Keratinocyte (primary cell): ENCODE measurements around the gene IGHMBP2. TPM values are rescaled to one million over a fixed set of nuclear protein-coding genes. Genes with fewer than 3 reads are reported as not detected.

Source experiments
- DNase-seq: peaks from one replicate; pipeline ENCODE4 v3.0.0-alpha.2; 2011; ENCODE audit warnings: low read depth, missing footprints, low spot score
- FAIRE-seq: peaks from 2 replicates; lab custom pipeline; 2011; peaks lifted over from hg19 to GRCh38; lab: Jason Lieb, UNC
- H2AFZ ChIP-seq: 2 replicates; pipeline ENCODE4 v1.6.0; 2012; ENCODE audit warnings: low read length, control low read depth, inconsistent platforms; ENCODE audit not compliant: control insufficient read depth
- H3K27ac ChIP-seq: 2 replicates; pipeline ENCODE4 v1.5.1; 2011; ENCODE audit warnings: low read length; ENCODE audit not compliant: control insufficient read depth, insufficient read depth
- H3K27me3 ChIP-seq: 3 replicates; pipeline ENCODE4 v1.6.0; 2011; ENCODE audit warnings: low read length; ENCODE audit not compliant: control insufficient read depth, insufficient read depth; ENCODE audit errors: extremely low read depth
- H3K36me3 ChIP-seq, 2 experiments: 2 replicates in 1 of 2; 3 replicates in 1 of 2; pipeline ENCODE4 v1.5.1; 2011; ENCODE audit warnings: low read length in 2 of 2, mild to moderate bottlenecking in 1 of 2; ENCODE audit not compliant: control insufficient read depth in 2 of 2, insufficient read depth in 2 of 2; ENCODE audit errors: extremely low read depth in 1 of 2
- H3K4me1 ChIP-seq: 3 replicates; pipeline ENCODE4 v1.5.1; 2011; ENCODE audit warnings: low read length; ENCODE audit not compliant: control insufficient read depth, insufficient read depth; ENCODE audit errors: extremely low read depth
- H3K4me2 ChIP-seq: 3 replicates; pipeline ENCODE4 v1.6.0; 2011; ENCODE audit warnings: low read depth, low read length; ENCODE audit not compliant: control insufficient read depth, insufficient read depth; ENCODE audit errors: extremely low read depth
- H3K4me3 ChIP-seq, 3 experiments: fragments of 200-600 bp in 1 of 3; sonication (generic) in 1 of 3; 2 replicates in 2 of 3; 3 replicates in 1 of 3; pipeline ENCODE4 v1.5.1; 2011 to 2016; ENCODE audit warnings: low read length in 3 of 3, mild to moderate bottlenecking in 3 of 3, control low read depth in 2 of 3, inconsistent platforms in 1 of 3, low read depth in 1 of 3, mixed read lengths in 1 of 3, mixed run types in 1 of 3, moderate library complexity in 1 of 3; ENCODE audit not compliant: control insufficient read depth in 2 of 3, insufficient read depth in 2 of 3; ENCODE audit errors: extremely low read depth in 1 of 3
- H3K79me2 ChIP-seq: 2 replicates; pipeline ENCODE4 v1.6.0; 2012; ENCODE audit warnings: low read length; ENCODE audit not compliant: control insufficient read depth, insufficient read depth
- H3K9ac ChIP-seq: 3 replicates; pipeline ENCODE4 v1.6.0; 2011; ENCODE audit warnings: low read length; ENCODE audit not compliant: control insufficient read depth, insufficient read depth; ENCODE audit errors: extremely low read depth
- H3K9me1 ChIP-seq: 3 replicates; pipeline ENCODE4 v1.6.0; 2011; ENCODE audit warnings: low read length; ENCODE audit not compliant: control insufficient read depth, insufficient read depth; ENCODE audit errors: extremely low read depth
- H3K9me3 ChIP-seq: 2 replicates; pipeline ENCODE4 v1.5.1; 2012; ENCODE audit warnings: low read depth, low read length; ENCODE audit not compliant: control insufficient read depth
- H4K20me1 ChIP-seq: 3 replicates; pipeline ENCODE4 v1.6.0; 2011; ENCODE audit warnings: low read length; ENCODE audit not compliant: control insufficient read depth, insufficient read depth; ENCODE audit errors: extremely low read depth
- CTCF ChIP-seq, 3 experiments: IDR thresholded peaks in 1 of 3; conservative IDR thresholded peaks in 1 of 3; optimal IDR thresholded peaks in 1 of 3; 2 replicates in 2 of 3; 3 replicates in 1 of 3; pipeline versions ENCODE3 to v1.5.1; 2011; ENCODE audit warnings: low read length in 3 of 3, mild to moderate bottlenecking in 3 of 3, moderate library complexity in 2 of 3, control low read depth in 1 of 3, inconsistent platforms in 1 of 3; ENCODE audit not compliant: insufficient read depth in 2 of 3; ENCODE audit errors: extremely low read depth in 1 of 3
- EZH2 ChIP-seq: IDR thresholded peaks from one replicate; pipeline ENCODE4 v1.6.1; 2012; ENCODE audit warnings: inconsistent platforms, mild to moderate bottlenecking, low read length, moderate library complexity
- dilution Hi-C: fragments of 300-500 bp; cut with MboI; formaldehyde crosslinking; loops from one replicate; pipeline ENCODE4 v1.7.0; 2020; ENCODE audit warnings: low sequenced_read_pairs; ENCODE audit not compliant: extremely low pct_ligation_motif_present
- polyA plus RNA-seq, 5 experiments: library from polyadenylated mRNA; depleted of rRNA in 3 of 5; stranded (reverse) in 3 of 5; stranded (forward) in 1 of 5; unstranded in 1 of 5; fragments of >200 nt; gene quantifications; 1 replicate in 1 of 5; 2 replicates in 3 of 5; 3 replicates in 1 of 5; pipeline versions ENCODE4 v1.2.1 to v1.2.3, GENCODE V29; 2011 to 2012; ENCODE audit warnings: missing spikeins in 2 of 5, low read depth in 1 of 5, low replicate concordance in 1 of 5

IGHMBP2 gene
- polyA plus RNA-seq, 1 donor (not counting 4 experiments of a cell fraction or from before 2014, with no cell fraction given) = 10.0 TPM

- no peak overlapping the region for H3K27ac ChIP-seq
- TF ChIP-seq CTCF (optimal IDR thresholded peaks at IDR 0.05 in 1 of 3, IDR thresholded peaks at IDR 0.05 in 1 of 3, conservative IDR thresholded peaks at IDR 0.05 in 1 of 3; ENCODE audit: extremely low read depth in 1 of 3, insufficient read depth in 2 of 3, low read length in 3 of 3) (no peak), EZH2 (no peak)
- peaks cover 12% of the 10 kb centered on the region for H3K27me3 ChIP-seq
- no peak for FAIRE-seq
- no peaks in the 10 kb centered on the region for H3K36me3 ChIP-seq
- H4K20me1 ChIP-seq = no peaks in the 10 kb centered on the region
- H3K4me2 ChIP-seq = no peak overlapping the region
- no peak overlapping the region for H3K4me3 ChIP-seq
- dilution Hi-C loops = no loop called here
- H3K9me1 ChIP-seq = no peaks in the 10 kb centered on the region
- no peak for DNase-seq
- H3K79me2 ChIP-seq = no peaks in the 10 kb centered on the region
- H3K4me1 ChIP-seq = no peaks in the 10 kb centered on the region
- H3K9ac ChIP-seq = no peak overlapping the region
- no peak overlapping the region for H2AFZ ChIP-seq
- H3K9me3 ChIP-seq = no peaks in the 10 kb centered on the region
Observed at GRCh38 chr11:68979931-68980775, 76.5 kb downstream of the IGHMBP2 start.

- no peaks in the 10 kb centered on the region for H3K9me3 ChIP-seq
- H3K9me1 ChIP-seq = no peaks in the 10 kb centered on the region
- no peaks in the 10 kb centered on the region for H3K4me1 ChIP-seq
- no peak within 1 kb of the TSS for H3K4me3 ChIP-seq
- no peak for DNase-seq
- FAIRE-seq = no peak
- H3K4me2 ChIP-seq = no peak within 1 kb of the TSS
- no peaks in the 10 kb centered on the region for H4K20me1 ChIP-seq
- no peak within 1 kb of the TSS for H3K27ac ChIP-seq
- TF ChIP-seq EZH2 (no peak), CTCF (optimal IDR thresholded peaks at IDR 0.05 in 1 of 3, IDR thresholded peaks at IDR 0.05 in 1 of 3, conservative IDR thresholded peaks at IDR 0.05 in 1 of 3; ENCODE audit: extremely low read depth in 1 of 3, insufficient read depth in 2 of 3, low read length in 3 of 3) (no peak)
- no peak within 1 kb of the TSS for H2AFZ ChIP-seq
- dilution Hi-C loops = no loop called here
- H3K27me3 ChIP-seq = peaks cover 12% of the 10 kb centered on the region
- no peaks in the 10 kb centered on the region for H3K36me3 ChIP-seq
- no peak within 1 kb of the TSS for H3K9ac ChIP-seq
- no peaks in the 10 kb centered on the region for H3K79me2 ChIP-seq
Observed at GRCh38 chr11:68980776-68981065, 77.0 kb downstream of the IGHMBP2 start, which contains the start of gene MRGPRD. Gene MRGPRD (minus strand): TSS chr11:68980986. CDS start chr11:68980986, 0 bp downstream.
